Left kidney (tissue), 2 donors: Measurements from ENCODE around the gene TOM1L1. TPM values are rescaled to one million over a fixed set of nuclear protein-coding genes. Genes with fewer than 3 reads are reported as not detected.

Experiments
- DNase-seq: peaks from one replicate; pipeline ENCODE4 v3.0.0-alpha.2; 2013
- polyA plus RNA-seq: library from polyadenylated mRNA; unstranded; fragments of 120-200 nt; gene quantifications from one replicate; pipeline ENCODE4 v1.2.1, GENCODE V29; 2013; ENCODE audit not compliant: insufficient read length

Gene TOM1L1
- polyA plus RNA-seq, 1 donor = 118 TPM

- DNase-seq = peak; percentile 74
These were observed 9.4 kb upstream of the TOM1L1 start for GRCh38 chr17:54891176-54891821.

- no peak for DNase-seq
These were observed 8.3 kb upstream of the TOM1L1 start for GRCh38 chr17:54892360-54892759.

GRCh38 chr17:54898576-54898975 lies 2.1 kb upstream of the TOM1L1 start:
- DNase-seq = no peak

GRCh38 chr17:54899201-54899600 lies 1.5 kb upstream of the TOM1L1 start:
- DNase-seq = no peak

- peak; percentile 14 for DNase-seq
These were observed 763 bp upstream of the TOM1L1 start for GRCh38 chr17:54899721-54900456.

GRCh38 chr17:54901230-54901822 lies 674 bp downstream of the TOM1L1 start:
- DNase-seq = no peak

GRCh38 chr17:54902017-54902416 lies 1.4 kb downstream of the TOM1L1 start:
- no peak for DNase-seq

GRCh38 chr17:54902611-54903010 lies 2.0 kb downstream of the TOM1L1 start:
- DNase-seq = no peak

GRCh38 chr17:54903375-54903774 lies 2.7 kb downstream of the TOM1L1 start:
- peak; percentile 62 for DNase-seq

GRCh38 chr17:54906683-54907082 lies 6.0 kb downstream of the TOM1L1 start:
- DNase-seq = no peak

- DNase-seq = no peak
These were observed 6.7 kb downstream of the TOM1L1 start for GRCh38 chr17:54907376-54907775.

GRCh38 chr17:54909766-54910165 lies 9.1 kb downstream of the TOM1L1 start:
- DNase-seq = no peak

- DNase-seq = no peak
These were observed 16.1 kb downstream of the TOM1L1 start for GRCh38 chr17:54916721-54917120.

GRCh38 chr17:54919425-54919824 lies 18.8 kb downstream of the TOM1L1 start:
- no peak for DNase-seq

- no peak for DNase-seq
These were observed 20.2 kb downstream of the TOM1L1 start for GRCh38 chr17:54920819-54921218.

- no peak for DNase-seq
These were observed 23.8 kb downstream of the TOM1L1 start for GRCh38 chr17:54924405-54924804.

- no peak for DNase-seq
These were observed 26.9 kb downstream of the TOM1L1 start for GRCh38 chr17:54927525-54927924.

GRCh38 chr17:54932711-54933110 lies 32.1 kb downstream of the TOM1L1 start:
- no peak for DNase-seq

GRCh38 chr17:54933921-54934320 lies 33.3 kb downstream of the TOM1L1 start:
- DNase-seq = no peak

- DNase-seq = no peak
These were observed 34.8 kb downstream of the TOM1L1 start for GRCh38 chr17:54935471-54935870.

- no peak for DNase-seq
These were observed 36.4 kb downstream of the TOM1L1 start for GRCh38 chr17:54937018-54937417.

- DNase-seq = no peak
These were observed 36.8 kb downstream of the TOM1L1 start for GRCh38 chr17:54937426-54937825.

GRCh38 chr17:54941285-54941684 lies 40.6 kb downstream of the TOM1L1 start:
- DNase-seq = no peak

- DNase-seq = no peak
These were observed 44.1 kb downstream of the TOM1L1 start for GRCh38 chr17:54944796-54945195.
